HCT116 (cell line): ENCODE measurements around the gene SEBOX. TPM values are rescaled to one million over a fixed set of nuclear protein-coding genes. Genes with fewer than 3 reads are reported as not detected.

Experiments
- ATAC-seq: fragments of 200-7000 bp; cut with Tn5 transposase; 2 replicates; pipeline ENCODE4 v1.9.1; 2020; ENCODE audit warnings: mild to moderate bottlenecking, moderate library complexity
- BruUV-seq: library from RNA; stranded (reverse); fragments of 400-500 nt; replicated peaks from 2 replicates; lab custom pipeline; 2021; lab: Mats Ljungman, UMichigan
- CTCF ChIA-PET: fragments of 300-600 bp; sonication (Branson Sonifier 250); formaldehyde crosslinking; loops from one replicate; lab custom pipeline; 2021; ENCODE audit warnings: antibody characterized with exemption; lab: Charles Lee
- POLR2A ChIA-PET: fragments of 300-600, 350-600 bp; sonication (Branson Sonifier 250); formaldehyde crosslinking; loops from one replicate; lab custom pipeline; 2021; ENCODE audit warnings: antibody characterized with exemption; lab: Charles Lee
- RAD21 ChIA-PET, 2 experiments: fragments of 300-600 bp; sonication (Branson Sonifier 250); formaldehyde crosslinking; loops; one replicate each; lab custom pipeline; 2023; ENCODE audit warnings: low total read pairs in 2 of 2; ENCODE audit not compliant: uncharacterized antibody in 2 of 2, unreplicated experiment in 2 of 2, low non-redundant PET in 1 of 2; lab: Charles Lee
- DNase-seq: peaks from one replicate; pipeline ENCODE4 v3.0.0-alpha.2; 2010; ENCODE audit warnings: low read depth, low spot score
- H2AFZ ChIP-seq: fragments of 200-600 bp; shearing (Covaris generic), sonication (generic); 2 replicates; pipeline ENCODE4 v1.6.1; 2017; ENCODE audit warnings: low read depth, mixed run types, mixed read lengths, antibody characterized with exemption, low read length; ENCODE audit not compliant: poor library complexity, severe bottlenecking
- H3K27ac ChIP-seq: 2 replicates; pipeline ENCODE4 v1.5.1; 2012; ENCODE audit warnings: low read depth, low read length
- H3K27me3 ChIP-seq: fragments of 200-600 bp; sonication (generic); 2 replicates; pipeline ENCODE4 v1.6.1; 2016; ENCODE audit warnings: mixed run types, low read length, mixed read lengths; ENCODE audit not compliant: insufficient read depth
- H3K36me3 ChIP-seq, 2 experiments: fragments of 200-500 bp in 1 of 2; fragments of 200-600 bp in 1 of 2; sonication (Bioruptor generic) in 1 of 2; sonication (generic) in 1 of 2; 2 replicates each; pipeline versions ENCODE4 v1.5.1 to v1.6.1; 2014 to 2016; ENCODE audit warnings: low read length in 2 of 2, inconsistent platforms in 1 of 2, mixed read lengths in 1 of 2, mixed run types in 1 of 2; ENCODE audit not compliant: insufficient read depth in 2 of 2, control insufficient read depth in 1 of 2
- H3K4me1 ChIP-seq, 2 experiments: fragments of 200-600 bp in 1 of 2; sonication (generic) in 1 of 2; 2 replicates each; pipeline versions ENCODE4 v1.5.1 to v1.6.1; 2012 to 2017; ENCODE audit warnings: low read length in 2 of 2, inconsistent platforms in 1 of 2, mild to moderate bottlenecking in 1 of 2, mixed read lengths in 1 of 2, mixed run types in 1 of 2, moderate library complexity in 1 of 2; ENCODE audit not compliant: insufficient read depth in 2 of 2, control insufficient read depth in 1 of 2
- H3K4me2 ChIP-seq: fragments of 200-600 bp; sonication (generic); 2 replicates; pipeline ENCODE4 v1.6.1; 2017; ENCODE audit warnings: mixed run types, low read length, mixed read lengths
- H3K4me3 ChIP-seq, 2 experiments: fragments of 200-600 bp in 1 of 2; sonication (generic) in 1 of 2; replicated peaks in 1 of 2; 2 replicates each; pipeline ENCODE4 v1.5.1; 2011 to 2016; ENCODE audit warnings: low read length in 2 of 2, control low read depth in 1 of 2, low read depth in 1 of 2, mild to moderate bottlenecking in 1 of 2, mixed read lengths in 1 of 2, mixed run types in 1 of 2
- H3K79me2 ChIP-seq: fragments of 200-600 bp; sonication (generic); 2 replicates; pipeline ENCODE4 v1.6.1; 2017; ENCODE audit warnings: mild to moderate bottlenecking, mixed run types, low read length, moderate library complexity, mixed read lengths; ENCODE audit not compliant: insufficient read depth
- H3K9ac ChIP-seq: fragments of 200-600 bp; sonication (generic); 2 replicates; pipeline ENCODE4 v1.6.1; 2016; ENCODE audit warnings: low read length, mixed read lengths
- H3K9me2 ChIP-seq: fragments of 200-600 bp; sonication (generic), shearing (Covaris generic); 2 replicates; pipeline ENCODE4 v1.6.1; 2017; ENCODE audit warnings: mixed run types, mild to moderate bottlenecking, moderate library complexity; ENCODE audit not compliant: insufficient read depth
- H3K9me3 ChIP-seq, 2 experiments: fragments of 200-500 bp in 1 of 2; fragments of 200-600 bp in 1 of 2; sonication (Bioruptor generic) in 1 of 2; sonication (generic) in 1 of 2; 2 replicates each; pipeline ENCODE4 v1.6.1; 2014 to 2017; ENCODE audit warnings: low read length in 2 of 2, mixed read lengths in 2 of 2, inconsistent platforms in 1 of 2, low read depth in 1 of 2, mild to moderate bottlenecking in 1 of 2, mixed run types in 1 of 2, moderate library complexity in 1 of 2; ENCODE audit not compliant: control insufficient read depth in 1 of 2, insufficient read depth in 1 of 2
- H4K20me1 ChIP-seq: fragments of 200-600 bp; sonication (generic), shearing (Covaris generic); 2 replicates; pipeline ENCODE4 v1.6.1; 2017; ENCODE audit warnings: mixed run types, mild to moderate bottlenecking, moderate library complexity; ENCODE audit not compliant: insufficient read depth
- CBX3 ChIP-seq: IDR thresholded peaks from 2 replicates; pipeline ENCODE4 v1.6.1; 2012; ENCODE audit warnings: low read depth
- CEBPB ChIP-seq: IDR thresholded peaks from 2 replicates; pipeline ENCODE4 v1.6.1; 2012; ENCODE audit warnings: low read depth
- ELF1 ChIP-seq: IDR thresholded peaks from 2 replicates; pipeline ENCODE4 v1.6.1; 2012; ENCODE audit warnings: low read depth, borderline replicate concordance
- EZH2 ChIP-seq: fragments of 200-600 bp; sonication (generic); IDR thresholded peaks from 2 replicates; pipeline ENCODE4 v1.6.1; 2017; ENCODE audit warnings: antibody characterized with exemption, mixed run types
- FOSL1 ChIP-seq: IDR thresholded peaks from 2 replicates; pipeline ENCODE4 v1.6.1; 2012; ENCODE audit warnings: low read depth
- JUND ChIP-seq: IDR thresholded peaks from 2 replicates; pipeline ENCODE4 v1.6.1; 2012
- POLR2A ChIP-seq: IDR thresholded peaks from 2 replicates; pipeline ENCODE4 v1.7.0; 2011; ENCODE audit warnings: borderline replicate concordance; ENCODE audit not compliant: insufficient read depth, insufficient read length; ENCODE audit errors: extremely low read depth
- RAD21 ChIP-seq: IDR thresholded peaks from 2 replicates; pipeline ENCODE4 v1.6.1; 2012; ENCODE audit warnings: low read depth, mild to moderate bottlenecking
- SIN3A ChIP-seq: IDR thresholded peaks from 2 replicates; pipeline ENCODE4 v1.6.1; 2012; ENCODE audit warnings: low read depth
- SP1 ChIP-seq: IDR thresholded peaks from 2 replicates; pipeline ENCODE4 v1.6.1; 2012; ENCODE audit warnings: low read depth
- SRF ChIP-seq: IDR thresholded peaks from 2 replicates; pipeline ENCODE4 v1.6.1; 2012; ENCODE audit warnings: low read depth
- TCF7L2 ChIP-seq: IDR thresholded peaks from 2 replicates; pipeline ENCODE4 v1.7.0; 2011; ENCODE audit warnings: borderline replicate concordance, inconsistent platforms; ENCODE audit not compliant: insufficient read depth, insufficient read length; ENCODE audit errors: extremely low read depth
- YY1 ChIP-seq: IDR thresholded peaks from 2 replicates; pipeline ENCODE4 v1.6.1; 2011; ENCODE audit warnings: low read length, low read depth, moderate library complexity, mild to moderate bottlenecking; ENCODE audit not compliant: insufficient replicate concordance; ENCODE audit errors: extremely low read depth
- intact Hi-C: fragments of 100-400 bp; cut with micrococcal nuclease; formaldehyde crosslinking; loops from 2 replicates; pipeline ENCODE4 v1.10.0; 2022
- total RNA-seq: library from RNA; stranded (reverse); gene quantifications from one replicate; pipeline ENCODE4 v1.2.1, GENCODE V29; 2021; ENCODE audit not compliant: unreplicated experiment
- TF ChIP-seq, protein P1 (sequence below): IDR thresholded peaks from 2 replicates; pipeline ENCODE4 v1.6.1; 2012
- TF ChIP-seq, protein P2 (sequence below): IDR thresholded peaks from 2 replicates; pipeline ENCODE4 v1.6.1; 2012
- TF ChIP-seq, protein P3 (sequence below): IDR thresholded peaks from 2 replicates; pipeline ENCODE4 v1.6.1; 2011; ENCODE audit warnings: mild to moderate bottlenecking, low read length, moderate library complexity; ENCODE audit not compliant: insufficient replicate concordance; ENCODE audit errors: extremely low read depth

Gene SEBOX
- total RNA-seq, 1 experiment from 2014 or later: not detected

DNA sequence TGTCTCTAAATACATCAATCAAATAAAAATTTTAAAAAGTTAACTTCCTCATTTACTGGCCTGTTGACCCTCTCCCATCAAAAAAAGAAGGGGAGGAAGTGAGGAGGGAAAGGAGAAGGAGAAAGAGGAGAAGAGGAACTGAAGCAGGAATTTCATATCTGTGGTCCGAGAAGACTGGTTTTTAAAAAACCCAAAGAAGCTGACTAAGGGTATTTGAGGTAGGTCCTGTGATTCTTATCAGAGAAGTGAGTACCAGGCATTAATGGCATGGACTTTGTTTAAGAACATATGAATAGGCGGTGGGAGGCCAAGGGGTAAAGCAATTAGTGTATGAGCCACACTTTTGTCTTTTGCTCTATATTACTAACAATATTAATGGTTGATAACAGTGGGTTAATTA lies 39.0 kb upstream of the SEBOX start:
- H3K36me3 ChIP-seq: peaks cover 20 to 24% of the 10 kb centered on the region in 2 experiments; a peak in 3 of 4 replicates
- intact Hi-C loops: no loop called here
- TF ChIP-seq ELF1: no peak
- TF ChIP-seq, protein P1, sequence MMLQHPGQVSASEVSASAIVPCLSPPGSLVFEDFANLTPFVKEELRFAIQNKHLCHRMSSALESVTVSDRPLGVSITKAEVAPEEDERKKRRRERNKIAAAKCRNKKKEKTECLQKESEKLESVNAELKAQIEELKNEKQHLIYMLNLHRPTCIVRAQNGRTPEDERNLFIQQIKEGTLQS: no peak
- TF ChIP-seq, all 23 proteins: peak for 0
- Histone ChIP-seq H3K9ac (no peak overlapping the region), H3K79me2 (peaks cover 12% of the 10 kb centered on the region; the same call in 1 of the 2 replicates), H3K27ac (no peak overlapping the region), H3K9me2 (no peaks in the 10 kb centered on the region), H3K9me3 (no peaks in the 10 kb centered on the region), H3K4me2 (no peak overlapping the region), H4K20me1 (no peaks in the 10 kb centered on the region), H2AFZ (no peak overlapping the region), H3K4me1 (peaks cover 4 to 26% of the 10 kb centered on the region in 2 experiments; a peak in 3 of 4 replicates), H3K4me3 (no peak overlapping the region), H3K27me3 (no peaks in the 10 kb centered on the region)
- POLR2A ChIA-PET: no interaction called here
- CTCF ChIA-PET: interaction anchor here (2.6 kb wide), 1 partner anchor 13 kb away, joined by 13 read pairs; no protein-coding TSS in a partner anchor
- no TSS peak for BruUV-seq
- no peak for ATAC-seq
- RAD21 ChIA-PET: no interaction called here
- DNase-seq: no peak

DNA sequence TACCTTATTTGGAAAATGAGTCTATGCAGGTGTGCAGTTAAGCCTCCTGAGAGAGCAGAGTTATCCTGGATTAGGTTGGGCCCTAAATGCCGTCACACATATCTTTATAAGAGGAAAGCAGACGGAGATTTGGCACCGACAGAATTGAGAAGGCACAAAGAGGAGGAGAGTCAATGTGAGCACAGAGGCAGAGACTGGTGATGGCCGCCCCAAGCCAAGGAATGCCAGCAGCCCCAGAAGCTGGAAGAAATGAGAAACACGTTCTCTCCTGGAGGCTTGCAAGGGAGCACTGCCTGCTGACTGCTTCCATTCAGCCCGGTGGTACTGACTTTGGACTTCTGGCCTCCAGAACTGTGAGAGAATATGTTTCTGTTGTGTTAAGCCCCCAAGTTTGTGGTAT lies 37.8 kb upstream of the SEBOX start:
- H3K9me3 ChIP-seq: no peaks in the 10 kb centered on the region
- H3K27ac ChIP-seq: no peak overlapping the region
- intact Hi-C loops: no loop called here
- CTCF ChIA-PET: no interaction called here
- peaks cover 20 to 24% of the 10 kb centered on the region in 2 experiments; a peak in 3 of 4 replicates for H3K36me3 ChIP-seq
- no peak overlapping the region for H2AFZ ChIP-seq
- peaks cover 4 to 23% of the 10 kb centered on the region in 2 experiments; a peak in 3 of 4 replicates for H3K4me1 ChIP-seq
- no peak for DNase-seq
- no peak overlapping the region for H3K4me2 ChIP-seq
- no peaks in the 10 kb centered on the region for H3K9me2 ChIP-seq
- H3K9ac ChIP-seq: no peak overlapping the region
- peaks cover 12% of the 10 kb centered on the region; the same call in 1 of the 2 replicates for H3K79me2 ChIP-seq
- RAD21 ChIA-PET: no interaction called here
- ATAC-seq: no peak
- POLR2A ChIA-PET: no interaction called here
- no peaks in the 10 kb centered on the region for H3K27me3 ChIP-seq
- H3K4me3 ChIP-seq: no peak overlapping the region
- no TSS peak for BruUV-seq
- no peaks in the 10 kb centered on the region for H4K20me1 ChIP-seq
- TF ChIP-seq, protein P2, sequence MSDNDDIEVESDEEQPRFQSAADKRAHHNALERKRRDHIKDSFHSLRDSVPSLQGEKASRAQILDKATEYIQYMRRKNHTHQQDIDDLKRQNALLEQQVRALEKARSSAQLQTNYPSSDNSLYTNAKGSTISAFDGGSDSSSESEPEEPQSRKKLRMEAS: no peak
- TF ChIP-seq TCF7L2: no peak
- TF ChIP-seq JUND: no peak
- TF ChIP-seq, protein P1: no peak
- no peak for TF ChIP-seq YY1
- no peak for TF ChIP-seq FOSL1
- no peak for TF ChIP-seq POLR2A
- TF ChIP-seq CBX3: no peak
- no peak for TF ChIP-seq RAD21
- TF ChIP-seq, protein P3, sequence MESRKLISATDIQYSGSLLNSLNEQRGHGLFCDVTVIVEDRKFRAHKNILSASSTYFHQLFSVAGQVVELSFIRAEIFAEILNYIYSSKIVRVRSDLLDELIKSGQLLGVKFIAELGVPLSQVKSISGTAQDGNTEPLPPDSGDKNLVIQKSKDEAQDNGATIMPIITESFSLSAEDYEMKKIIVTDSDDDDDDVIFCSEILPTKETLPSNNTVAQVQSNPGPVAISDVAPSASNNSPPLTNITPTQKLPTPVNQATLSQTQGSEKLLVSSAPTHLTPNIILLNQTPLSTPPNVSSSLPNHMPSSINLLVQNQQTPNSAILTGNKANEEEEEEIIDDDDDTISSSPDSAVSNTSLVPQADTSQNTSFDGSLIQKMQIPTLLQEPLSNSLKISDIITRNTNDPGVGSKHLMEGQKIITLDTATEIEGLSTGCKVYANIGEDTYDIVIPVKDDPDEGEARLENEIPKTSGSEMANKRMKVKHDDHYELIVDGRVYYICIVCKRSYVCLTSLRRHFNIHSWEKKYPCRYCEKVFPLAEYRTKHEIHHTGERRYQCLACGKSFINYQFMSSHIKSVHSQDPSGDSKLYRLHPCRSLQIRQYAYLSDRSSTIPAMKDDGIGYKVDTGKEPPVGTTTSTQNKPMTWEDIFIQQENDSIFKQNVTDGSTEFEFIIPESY: no peak
- TF ChIP-seq SIN3A: no peak
- TF ChIP-seq CEBPB: no peak
- no peak for TF ChIP-seq SP1
- no peak for TF ChIP-seq EZH2
- no peak for TF ChIP-seq SRF
